HG03457 (cell line): ENCODE results near the gene SLC4A3.
A peak's percentile ranks its signal among the peaks of the same experiment; 100 is the strongest.
"Not testable (repeated sequence)": the region's sequence is repeated elsewhere in the genome, so short reads cannot be mapped to it uniquely, and the experiment has no call there.

Source experiments
- ATAC-seq: cut with Tn5 transposase; IDR thresholded peaks from one replicate; pipeline ENCODE4 v1.9.1; 2021; ENCODE audit warnings: moderate number of reproducible peaks; ENCODE audit not compliant: unreplicated experiment

SLC4A3 gene

GRCh38 chr2:219672406-219672805, 45.0 kb downstream of the SLC4A3 start:
- ATAC-seq, result no peak

- no peak for ATAC-seq
Measured at GRCh38 chr2:219675221-219675620, 47.8 kb downstream of the SLC4A3 start.

- no peak for ATAC-seq
Measured at GRCh38 chr2:219676586-219676985, 49.2 kb downstream of the SLC4A3 start.

GRCh38 chr2:219679041-219679440, 51.6 kb downstream of the SLC4A3 start:
- no peak for ATAC-seq

GRCh38 chr2:219679571-219679970, 52.1 kb downstream of the SLC4A3 start:
- ATAC-seq, result no peak

- ATAC-seq, result no peak
Measured at GRCh38 chr2:219680958-219681693, 53.7 kb downstream of the SLC4A3 start.

- no peak for ATAC-seq
Measured at GRCh38 chr2:219681694-219682300, 54.4 kb downstream of the SLC4A3 start.

- ATAC-seq, result not testable (repeated sequence)
Measured at GRCh38 chr2:219683474-219683873, 56.0 kb downstream of the SLC4A3 start.

GRCh38 chr2:219684721-219685689, 57.6 kb downstream of the SLC4A3 start:
- peak; percentile 97 for ATAC-seq

GRCh38 chr2:219687272-219687671, 59.8 kb downstream of the SLC4A3 start:
- ATAC-seq, result no peak

- no peak for ATAC-seq
Measured at GRCh38 chr2:219687882-219688559, 60.6 kb downstream of the SLC4A3 start.

- ATAC-seq, result no peak
Measured at GRCh38 chr2:219688560-219689445, 61.4 kb downstream of the SLC4A3 start.

GRCh38 chr2:219689676-219690628, 62.5 kb downstream of the SLC4A3 start:
- no peak for ATAC-seq

- no peak for ATAC-seq
Measured at GRCh38 chr2:219691571-219691970, 64.1 kb downstream of the SLC4A3 start.
